ENCODE results near the gene ADRA2C.

- TF ChIP-seq SMC3 (conservative IDR thresholded peaks at IDR 0.05; ENCODE audit: poor library complexity) (no peak), POLR2AphosphoS5 (IDR thresholded peaks at IDR 0.05) (no peak), EZH2 (IDR thresholded peaks at IDR 0.05; ENCODE audit: borderline replicate concordance, insufficient read depth, low read length, poor library complexity, severe bottlenecking) (no peak)
- TF ChIP-seq, protein P1, sequence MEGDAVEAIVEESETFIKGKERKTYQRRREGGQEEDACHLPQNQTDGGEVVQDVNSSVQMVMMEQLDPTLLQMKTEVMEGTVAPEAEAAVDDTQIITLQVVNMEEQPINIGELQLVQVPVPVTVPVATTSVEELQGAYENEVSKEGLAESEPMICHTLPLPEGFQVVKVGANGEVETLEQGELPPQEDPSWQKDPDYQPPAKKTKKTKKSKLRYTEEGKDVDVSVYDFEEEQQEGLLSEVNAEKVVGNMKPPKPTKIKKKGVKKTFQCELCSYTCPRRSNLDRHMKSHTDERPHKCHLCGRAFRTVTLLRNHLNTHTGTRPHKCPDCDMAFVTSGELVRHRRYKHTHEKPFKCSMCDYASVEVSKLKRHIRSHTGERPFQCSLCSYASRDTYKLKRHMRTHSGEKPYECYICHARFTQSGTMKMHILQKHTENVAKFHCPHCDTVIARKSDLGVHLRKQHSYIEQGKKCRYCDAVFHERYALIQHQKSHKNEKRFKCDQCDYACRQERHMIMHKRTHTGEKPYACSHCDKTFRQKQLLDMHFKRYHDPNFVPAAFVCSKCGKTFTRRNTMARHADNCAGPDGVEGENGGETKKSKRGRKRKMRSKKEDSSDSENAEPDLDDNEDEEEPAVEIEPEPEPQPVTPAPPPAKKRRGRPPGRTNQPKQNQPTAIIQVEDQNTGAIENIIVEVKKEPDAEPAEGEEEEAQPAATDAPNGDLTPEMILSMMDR (IDR thresholded peaks at IDR 0.05; ENCODE audit: poor library complexity, severe bottlenecking): no peak
These were observed 35.3 kb downstream of the ADRA2C start for GRCh38 chr4:3801521-3801920.

All from neural cell (in vitro differentiated cells).